Measurements from ENCODE around the gene FAM83C.

DNA sequence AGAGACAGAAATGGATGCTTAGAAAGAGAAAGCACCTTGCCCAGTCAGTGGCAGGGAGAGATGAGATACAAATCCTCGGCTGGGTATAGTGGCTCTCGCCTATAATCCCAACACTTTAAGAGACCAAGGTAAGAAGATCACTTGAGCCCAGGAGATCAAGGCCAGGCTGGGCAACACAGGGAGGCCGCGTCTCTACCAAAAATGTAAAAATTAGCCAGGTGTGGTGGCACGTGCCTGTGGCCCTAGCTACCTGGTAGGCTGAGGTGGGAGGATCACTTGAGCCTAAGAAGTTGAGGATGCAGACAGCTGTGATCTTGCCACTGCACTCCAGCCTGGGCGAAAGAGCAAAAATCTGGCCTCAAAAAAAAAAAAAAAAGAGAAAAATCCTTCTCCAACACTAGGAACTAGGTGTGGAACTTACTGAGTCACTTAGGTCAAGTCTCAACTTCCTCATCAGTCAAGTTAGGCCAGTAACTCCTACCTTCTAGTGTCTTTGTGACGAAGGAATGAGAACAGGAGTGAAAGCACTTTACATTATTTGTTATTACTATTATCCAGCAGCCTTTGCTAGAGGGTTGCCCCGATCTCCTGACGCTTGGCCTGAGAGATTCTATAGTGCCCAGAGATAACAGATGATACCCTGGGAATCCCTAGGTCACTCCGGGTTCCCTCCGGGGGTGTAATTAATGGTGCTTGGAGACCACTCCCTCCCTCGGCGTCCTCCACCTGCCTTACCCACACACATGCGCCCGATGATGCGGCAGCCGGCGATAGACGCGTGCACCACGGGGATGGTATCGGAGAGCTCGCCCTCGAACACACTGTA lies 8.6 kb downstream of the FAM83C start:
- TF ChIP-seq, protein P1, sequence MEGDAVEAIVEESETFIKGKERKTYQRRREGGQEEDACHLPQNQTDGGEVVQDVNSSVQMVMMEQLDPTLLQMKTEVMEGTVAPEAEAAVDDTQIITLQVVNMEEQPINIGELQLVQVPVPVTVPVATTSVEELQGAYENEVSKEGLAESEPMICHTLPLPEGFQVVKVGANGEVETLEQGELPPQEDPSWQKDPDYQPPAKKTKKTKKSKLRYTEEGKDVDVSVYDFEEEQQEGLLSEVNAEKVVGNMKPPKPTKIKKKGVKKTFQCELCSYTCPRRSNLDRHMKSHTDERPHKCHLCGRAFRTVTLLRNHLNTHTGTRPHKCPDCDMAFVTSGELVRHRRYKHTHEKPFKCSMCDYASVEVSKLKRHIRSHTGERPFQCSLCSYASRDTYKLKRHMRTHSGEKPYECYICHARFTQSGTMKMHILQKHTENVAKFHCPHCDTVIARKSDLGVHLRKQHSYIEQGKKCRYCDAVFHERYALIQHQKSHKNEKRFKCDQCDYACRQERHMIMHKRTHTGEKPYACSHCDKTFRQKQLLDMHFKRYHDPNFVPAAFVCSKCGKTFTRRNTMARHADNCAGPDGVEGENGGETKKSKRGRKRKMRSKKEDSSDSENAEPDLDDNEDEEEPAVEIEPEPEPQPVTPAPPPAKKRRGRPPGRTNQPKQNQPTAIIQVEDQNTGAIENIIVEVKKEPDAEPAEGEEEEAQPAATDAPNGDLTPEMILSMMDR (IDR thresholded peaks at IDR 0.05) = no peak
- TF ChIP-seq GABPA (IDR thresholded peaks at IDR 0.05; ENCODE audit: low read depth) = no peak
- TF ChIP-seq TAF1 (IDR thresholded peaks at IDR 0.05; ENCODE audit: borderline replicate concordance, low read depth, low read length) = no peak
- no peak for TF ChIP-seq GATA2 (CRISPR knock-in tag; IDR thresholded peaks at IDR 0.05)
- TF ChIP-seq POLR2AphosphoS5 (IDR thresholded peaks at IDR 0.05; ENCODE audit: low read depth, low read length) = no peak
- TF ChIP-seq RAD21 (IDR thresholded peaks at IDR 0.05; ENCODE audit: low read length) = no peak
- TF ChIP-seq, protein P2, sequence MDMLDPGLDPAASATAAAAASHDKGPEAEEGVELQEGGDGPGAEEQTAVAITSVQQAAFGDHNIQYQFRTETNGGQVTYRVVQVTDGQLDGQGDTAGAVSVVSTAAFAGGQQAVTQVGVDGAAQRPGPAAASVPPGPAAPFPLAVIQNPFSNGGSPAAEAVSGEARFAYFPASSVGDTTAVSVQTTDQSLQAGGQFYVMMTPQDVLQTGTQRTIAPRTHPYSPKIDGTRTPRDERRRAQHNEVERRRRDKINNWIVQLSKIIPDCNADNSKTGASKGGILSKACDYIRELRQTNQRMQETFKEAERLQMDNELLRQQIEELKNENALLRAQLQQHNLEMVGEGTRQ (IDR thresholded peaks at IDR 0.05; ENCODE audit: borderline replicate concordance, low read depth, low read length) = no peak

Measured in SK-N-SH (cell line).